ENCODE data around the gene RPS21.
"Not testable (repeated sequence)": the region's sequence is repeated elsewhere in the genome, so short reads cannot be mapped to it uniquely, and the experiment has no call there.

RPS21 gene

GRCh38 chr20:62412194-62413024 is 25.5 kb downstream of the RPS21 start:
- DNase-seq: no peak

GRCh38 chr20:62413025-62413570 is 26.2 kb downstream of the RPS21 start:
- no peak for DNase-seq

- DNase-seq: peak in 1 of 2 experiments; percentile 12
These were observed 27.1 kb downstream of the RPS21 start for GRCh38 chr20:62413896-62414481.

- no peak for DNase-seq
These were observed 28.6 kb downstream of the RPS21 start for GRCh38 chr20:62415354-62416111.

GRCh38 chr20:62416651-62417637 is 30.0 kb downstream of the RPS21 start:
- DNase-seq: no peak

GRCh38 chr20:62417981-62418708 is 31.2 kb downstream of the RPS21 start:
- DNase-seq: no peak

GRCh38 chr20:62418709-62419487 is 32.0 kb downstream of the RPS21 start:
- DNase-seq: no peak

- DNase-seq: no peak
These were observed 32.9 kb downstream of the RPS21 start for GRCh38 chr20:62419759-62420158.

- DNase-seq: no peak
These were observed 34.2 kb downstream of the RPS21 start for GRCh38 chr20:62420846-62421715.

- no peak for DNase-seq
These were observed 34.8 kb downstream of the RPS21 start for GRCh38 chr20:62421716-62421990.

- DNase-seq: no peak
These were observed 35.9 kb downstream of the RPS21 start for GRCh38 chr20:62422636-62423325.

GRCh38 chr20:62423326-62423706 is 36.4 kb downstream of the RPS21 start:
- no peak for DNase-seq

GRCh38 chr20:62424249-62425107 is 37.6 kb downstream of the RPS21 start:
- no peak for DNase-seq

- no peak for DNase-seq
These were observed 38.6 kb downstream of the RPS21 start for GRCh38 chr20:62425281-62426058.

GRCh38 chr20:62426059-62426348 is 39.1 kb downstream of the RPS21 start:
- DNase-seq: not testable (repeated sequence)

GRCh38 chr20:62426699-62427131 is 39.8 kb downstream of the RPS21 start:
- DNase-seq: no peak

GRCh38 chr20:62427172-62428001 is 40.5 kb downstream of the RPS21 start, which contains the start of gene RBBP8NL:
RBBP8NL (minus strand) TSS chr20:62427539; CDS start chr20:62419647, 7,892 bp downstream.
- no peak for DNase-seq

Data from SW 1271 (cell line).